Spleen (tissue), 11 donors: ENCODE measurements around the gene PPIG. TPM values are rescaled to one million over a fixed set of nuclear protein-coding genes. Genes with fewer than 3 reads are reported as not detected.

ENCODE experiments used
- DNase-seq: peaks from one replicate; pipeline ENCODE4 v3.0.0-alpha.2; 2020
- H3K27ac ChIP-seq, 8 donors: fragments of 200-600 bp; sonication (generic) in 7 of 8; 1 replicate in 4 of 8; 2 replicates in 4 of 8; pipeline versions ENCODE4 v1.5.0 to v1.8.0; 2016 to 2021; ENCODE audit warnings: inconsistent platforms in 4 of 8, mild to moderate bottlenecking in 4 of 8, moderate library complexity in 1 of 8
- H3K27me3 ChIP-seq, 7 donors: fragments of 200-600 bp; sonication (generic) in 6 of 7; replicated peaks in 1 of 7; 1 replicate in 4 of 7; 2 replicates in 3 of 7; pipeline versions ENCODE4 v1.5.0 to v1.8.0; 2016 to 2021; ENCODE audit warnings: inconsistent platforms in 3 of 7, mild to moderate bottlenecking in 1 of 7
- H3K36me3 ChIP-seq, 6 donors: fragments of 200-600 bp; sonication (generic) in 5 of 6; 1 replicate in 4 of 6; 2 replicates in 2 of 6; pipeline versions ENCODE4 v1.5.0 to v1.8.0; 2016 to 2021; ENCODE audit warnings: inconsistent platforms in 2 of 6
- H3K4me1 ChIP-seq, 6 donors: fragments of 200-600 bp; sonication (generic) in 5 of 6; 1 replicate in 3 of 6; 2 replicates in 3 of 6; pipeline versions ENCODE4 v1.5.0 to v1.8.0; 2016 to 2021; ENCODE audit warnings: inconsistent platforms in 3 of 6
- H3K4me3 ChIP-seq, 8 donors: fragments of 200-600 bp; sonication (generic) in 7 of 8; 1 replicate in 4 of 8; 2 replicates in 4 of 8; pipeline versions ENCODE4 v1.5.0 to v1.8.0; 2016 to 2021; ENCODE audit warnings: inconsistent platforms in 4 of 8, mild to moderate bottlenecking in 4 of 8, moderate library complexity in 2 of 8
- H3K9me3 ChIP-seq, 8 donors: fragments of 200-600 bp; sonication (generic) in 7 of 8; 1 replicate in 4 of 8; 2 replicates in 4 of 8; pipeline versions ENCODE4 v1.5.0 to v1.8.0; 2016 to 2021; ENCODE audit warnings: inconsistent platforms in 4 of 8
- POLR2A ChIP-seq, 3 donors: fragments of 450-650 bp; IDR thresholded peaks; one replicate each; pipeline ENCODE4 v1.5.1; 2017; ENCODE audit warnings: antibody characterized with exemption in 3 of 3, mild to moderate bottlenecking in 1 of 3
- POLR2AphosphoS5 ChIP-seq, 3 donors: sonication (generic); formaldehyde crosslinking; IDR thresholded peaks; one replicate each; pipeline ENCODE4 v1.5.1; 2017; ENCODE audit warnings: antibody characterized with exemption in 3 of 3
- WGBS, 5 donors: extraction: QIAGEN DNeasy Blood & Tissue Kit in 3 of 5; methylation state at CpG; one replicate each; pipeline versions ENCODE4 v1.1.5 to v1.1.7; 2013 to 2018; 5-methylcytosine and 5-hydroxymethylcytosine counted together
- intact Hi-C: fragments of 100-400 bp; cut with DNase I; formaldehyde crosslinking; loops from one replicate; pipeline ENCODE4 v1.15.0; 2023; ENCODE audit warnings: low total_unique reads
- polyA plus RNA-seq, 3 donors: library from polyadenylated mRNA; stranded (reverse); fragments of 200-250 nt; gene quantifications; one replicate each; pipeline ENCODE4 v1.2.1, GENCODE V29; 2013
- total RNA-seq, 7 donors: library from RNA; depleted of rRNA in 3 of 7; stranded (reverse); fragments of >200 nt in 3 of 7; fragmentation: NEBNext Ultra II Directional in 4 of 7; extraction: Animal tissue kit (Norgen Biotek cat#: 25700) in 4 of 7; gene quantifications; one replicate each; pipeline versions ENCODE4 v1.1.0 to v1.2.1, GENCODE V29; 2016 to 2021
- TF ChIP-seq, protein P1 (sequence below), 11 experiments: fragments of 200-600 bp in 7 of 11; fragments of 450-650 bp in 4 of 11; sonication (generic) in 4 of 11; IDR thresholded peaks in 8 of 11; conservative IDR thresholded peaks in 3 of 11; 1 replicate in 7 of 11; 2 replicates in 4 of 11; pipeline versions ENCODE4 v1.4.0 to v1.8.0; 2016 to 2021; ENCODE audit warnings: antibody characterized with exemption in 11 of 11, inconsistent platforms in 4 of 11, mild to moderate bottlenecking in 1 of 11
- donor health status: healthy with polysubstance abuse.
- donor health status: DM: no; HTN: no; CAD: no; lungs with moderate emphysema.
- donor health status: DM: no; HTN: no; CAD: no.
- donor health status: Bipolar disorder and iron deficiency.
- donor health status: healthy.
- donor health status: DM: no; HTN: no; CAD: no.
- donor health status: DM: yes; HTN: yes; CAD: no.

Gene PPIG
- total and polyA plus RNA-seq, 10 donors, result 32.5 to 72.7 (median 53.8) TPM

DNA sequence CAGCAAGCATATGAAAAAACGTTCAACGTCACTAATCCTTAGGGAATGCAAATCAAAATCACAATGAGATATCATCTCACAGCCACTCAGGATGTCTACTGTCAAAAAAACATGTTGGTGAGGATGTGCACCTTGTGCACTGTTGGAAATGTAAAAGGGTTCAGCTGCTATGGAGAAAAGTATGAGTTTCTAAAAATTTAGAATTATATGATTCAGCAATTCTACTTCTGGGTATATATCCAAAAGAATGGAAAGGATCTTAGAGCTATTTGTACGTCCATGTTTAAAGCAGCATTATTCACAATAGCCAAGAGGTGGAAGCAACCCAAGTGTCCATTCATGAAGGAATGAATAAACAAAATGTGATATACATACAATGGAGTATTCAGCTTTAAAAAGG, 60.0 kb downstream of the PPIG start:
- H3K9me3 ChIP-seq, result no peaks in the 10 kb centered on the region
- H3K27me3 ChIP-seq, result no peaks in the 10 kb centered on the region
- TF ChIP-seq, protein P1, sequence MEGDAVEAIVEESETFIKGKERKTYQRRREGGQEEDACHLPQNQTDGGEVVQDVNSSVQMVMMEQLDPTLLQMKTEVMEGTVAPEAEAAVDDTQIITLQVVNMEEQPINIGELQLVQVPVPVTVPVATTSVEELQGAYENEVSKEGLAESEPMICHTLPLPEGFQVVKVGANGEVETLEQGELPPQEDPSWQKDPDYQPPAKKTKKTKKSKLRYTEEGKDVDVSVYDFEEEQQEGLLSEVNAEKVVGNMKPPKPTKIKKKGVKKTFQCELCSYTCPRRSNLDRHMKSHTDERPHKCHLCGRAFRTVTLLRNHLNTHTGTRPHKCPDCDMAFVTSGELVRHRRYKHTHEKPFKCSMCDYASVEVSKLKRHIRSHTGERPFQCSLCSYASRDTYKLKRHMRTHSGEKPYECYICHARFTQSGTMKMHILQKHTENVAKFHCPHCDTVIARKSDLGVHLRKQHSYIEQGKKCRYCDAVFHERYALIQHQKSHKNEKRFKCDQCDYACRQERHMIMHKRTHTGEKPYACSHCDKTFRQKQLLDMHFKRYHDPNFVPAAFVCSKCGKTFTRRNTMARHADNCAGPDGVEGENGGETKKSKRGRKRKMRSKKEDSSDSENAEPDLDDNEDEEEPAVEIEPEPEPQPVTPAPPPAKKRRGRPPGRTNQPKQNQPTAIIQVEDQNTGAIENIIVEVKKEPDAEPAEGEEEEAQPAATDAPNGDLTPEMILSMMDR (IDR thresholded peaks at IDR 0.05 in 8 of 11, conservative IDR thresholded peaks at IDR 0.05 in 3 of 11), result no peak
- TF ChIP-seq POLR2AphosphoS5 (IDR thresholded peaks at IDR 0.05), result no peak
- no peak for TF ChIP-seq POLR2A (IDR thresholded peaks at IDR 0.05)
- no peak for DNase-seq
- intact Hi-C loops, result no loop called here
- 76 to 87% (median 84%) methylated on average over 3 of the region's 3 CpGs for WGBS, 5 donors
- H3K27ac ChIP-seq, result no peak overlapping the region
- no peak overlapping the region for H3K4me3 ChIP-seq
- H3K4me1 ChIP-seq, result no peaks in the 10 kb centered on the region
- peaks cover 0 to 18% (median 2%) of the 10 kb centered on the region in 6 donors for H3K36me3 ChIP-seq

DNA sequence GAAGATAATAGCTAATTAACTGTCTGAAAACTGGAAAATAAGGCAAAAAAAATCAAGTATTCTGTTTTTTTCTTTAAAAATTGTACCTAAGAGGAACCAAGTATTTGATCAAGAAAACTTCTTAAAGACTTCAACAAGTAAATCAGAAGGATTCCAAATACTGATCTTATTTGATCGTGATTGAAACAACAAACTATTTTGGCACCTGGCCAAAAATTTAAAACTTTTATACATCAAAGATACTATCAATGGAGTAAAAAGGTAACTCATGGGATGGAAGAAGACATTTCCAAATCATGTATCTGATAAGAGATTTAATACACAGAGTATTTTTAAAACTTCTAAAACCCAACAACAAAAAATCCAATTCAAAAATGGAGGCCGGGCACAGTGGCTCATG, 63.3 kb downstream of the PPIG start:
- no peak for TF ChIP-seq POLR2A (IDR thresholded peaks at IDR 0.05)
- DNase-seq, result no peak
- intact Hi-C loops, result no loop called here
- Histone ChIP-seq H3K27ac (no peak overlapping the region), H3K4me1 (no peaks in the 10 kb centered on the region), H3K9me3 (no peaks in the 10 kb centered on the region), H3K27me3 (peaks cover 0 to 5% (median 0%) of the 10 kb centered on the region in 7 donors), H3K4me3 (no peak overlapping the region), H3K36me3 (no peaks in the 10 kb centered on the region)
- WGBS, 5 donors, result 92 to 98% (median 94%) methylated on average over 2 of the region's 2 CpGs

DNA sequence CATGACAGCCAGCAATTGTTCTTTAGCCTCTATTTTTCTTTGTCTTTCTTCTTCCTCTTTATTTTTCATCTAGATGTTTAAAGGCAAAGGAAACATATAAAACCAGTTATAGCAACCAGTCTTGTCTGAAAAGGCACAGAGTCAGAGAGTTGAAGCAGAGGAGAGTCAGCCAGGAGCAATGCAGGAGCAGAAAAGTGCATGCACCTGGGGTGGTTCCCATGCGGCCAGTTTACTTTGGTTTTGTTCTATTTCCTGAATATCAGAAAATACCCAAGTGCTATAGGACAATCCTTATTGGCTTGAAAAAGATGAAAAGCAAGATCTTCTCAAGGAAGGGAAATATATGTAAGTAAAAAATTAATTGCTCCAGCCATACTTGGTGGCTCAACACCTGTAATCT, 65.1 kb downstream of the PPIG start:
- intact Hi-C loops, result no loop called here
- H3K36me3 ChIP-seq, result no peaks in the 10 kb centered on the region
- H3K4me3 ChIP-seq, result no peak overlapping the region
- H3K27ac ChIP-seq, result no peak overlapping the region
- H3K4me1 ChIP-seq, result no peaks in the 10 kb centered on the region
- H3K9me3 ChIP-seq, result no peaks in the 10 kb centered on the region
- peaks cover 0 to 15% (median 0%) of the 10 kb centered on the region in 7 donors for H3K27me3 ChIP-seq
- TF ChIP-seq POLR2A (IDR thresholded peaks at IDR 0.05) (no peak), POLR2AphosphoS5 (IDR thresholded peaks at IDR 0.05) (no peak)
- TF ChIP-seq, protein P1 (IDR thresholded peaks at IDR 0.05 in 8 of 11, conservative IDR thresholded peaks at IDR 0.05 in 3 of 11), result no peak
- no peak for DNase-seq
- WGBS, 5 donors, result 70 to 77% (median 71%) methylated on average over 1 of the region's 1 CpG

DNA sequence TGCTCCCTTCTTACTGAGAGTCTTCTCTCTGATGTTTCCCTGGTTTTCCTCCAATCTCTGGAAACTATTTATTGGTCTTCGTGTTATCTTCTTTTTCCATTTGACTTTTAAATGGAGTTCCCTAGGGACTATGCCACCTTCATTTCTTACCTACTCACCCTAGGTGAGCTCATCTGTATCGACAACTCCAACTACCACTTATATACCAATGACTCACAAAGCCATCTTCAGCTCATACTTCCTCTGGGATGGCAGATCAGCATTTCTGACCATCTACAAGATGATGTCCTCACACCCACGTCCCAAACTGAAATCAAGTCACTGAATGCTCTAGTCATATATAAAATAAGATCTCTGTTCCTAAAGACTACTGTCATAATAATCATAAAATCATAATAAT, 69.5 kb downstream of the PPIG start:
- no peaks in the 10 kb centered on the region for H3K9me3 ChIP-seq
- H3K27me3 ChIP-seq, result peaks cover 0 to 15% (median 0%) of the 10 kb centered on the region in 7 donors
- H3K4me1 ChIP-seq, result no peaks in the 10 kb centered on the region
- intact Hi-C loops, result no loop called here
- no peak for DNase-seq
- H3K36me3 ChIP-seq, result no peaks in the 10 kb centered on the region
- no peak overlapping the region for H3K27ac ChIP-seq
- no peak for TF ChIP-seq POLR2AphosphoS5 (IDR thresholded peaks at IDR 0.05)
- TF ChIP-seq, protein P1 (IDR thresholded peaks at IDR 0.05 in 8 of 11, conservative IDR thresholded peaks at IDR 0.05 in 3 of 11), result no peak
- no peak for TF ChIP-seq POLR2A (IDR thresholded peaks at IDR 0.05)
- no peak overlapping the region for H3K4me3 ChIP-seq
- WGBS, 5 donors, result 67 to 87% (median 73%) methylated on average over 3 of the region's 3 CpGs

DNA sequence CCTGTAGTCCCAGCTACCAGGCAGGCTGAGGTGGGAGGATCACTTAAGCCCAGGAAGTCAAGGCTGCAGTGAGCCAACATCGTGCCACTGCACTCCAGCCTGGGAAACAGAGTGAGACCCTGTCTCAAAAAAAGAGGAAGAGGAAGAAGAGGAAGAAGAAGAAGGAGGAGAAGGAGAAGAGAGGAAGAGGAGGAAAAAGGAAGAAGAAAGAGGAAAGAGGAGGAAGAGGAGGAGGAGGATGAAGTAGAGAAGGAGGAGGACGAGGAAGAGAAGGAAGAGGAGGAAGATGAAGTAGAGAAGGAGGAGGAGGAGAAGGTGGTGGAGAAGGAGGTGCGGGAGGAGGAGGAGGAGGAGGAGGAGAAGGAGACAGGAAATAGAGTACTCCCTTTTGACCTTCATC, 72.0 kb downstream of the PPIG start:
- TF ChIP-seq, protein P1 (IDR thresholded peaks at IDR 0.05 in 8 of 11, conservative IDR thresholded peaks at IDR 0.05 in 3 of 11), result no peak
- intact Hi-C loops, result no loop called here
- no peak overlapping the region for H3K4me3 ChIP-seq
- peaks cover 0 to 15% (median 0%) of the 10 kb centered on the region in 7 donors for H3K27me3 ChIP-seq
- DNase-seq, result no peak
- peaks cover 0 to 7% (median 0%) of the 10 kb centered on the region in 6 donors for H3K4me1 ChIP-seq
- H3K36me3 ChIP-seq, result no peaks in the 10 kb centered on the region
- 54 to 73% (median 61%) methylated on average over 3 of the region's 3 CpGs for WGBS, 5 donors
- no peaks in the 10 kb centered on the region for H3K9me3 ChIP-seq
- H3K27ac ChIP-seq, result no peak overlapping the region
